ENCODE measurements around the gene UTP18. TPM values are rescaled to one million over a fixed set of nuclear protein-coding genes. Genes with fewer than 3 reads are reported as not detected.
A peak's percentile ranks its signal among the peaks of the same experiment; 100 is the strongest.

UTP18 gene
- total and polyA plus RNA-seq, 2 of the 13 experiments (the other 11 are each of a cell fraction or from before 2014, with no cell fraction given) = 35.2 to 104 TPM

DNA sequence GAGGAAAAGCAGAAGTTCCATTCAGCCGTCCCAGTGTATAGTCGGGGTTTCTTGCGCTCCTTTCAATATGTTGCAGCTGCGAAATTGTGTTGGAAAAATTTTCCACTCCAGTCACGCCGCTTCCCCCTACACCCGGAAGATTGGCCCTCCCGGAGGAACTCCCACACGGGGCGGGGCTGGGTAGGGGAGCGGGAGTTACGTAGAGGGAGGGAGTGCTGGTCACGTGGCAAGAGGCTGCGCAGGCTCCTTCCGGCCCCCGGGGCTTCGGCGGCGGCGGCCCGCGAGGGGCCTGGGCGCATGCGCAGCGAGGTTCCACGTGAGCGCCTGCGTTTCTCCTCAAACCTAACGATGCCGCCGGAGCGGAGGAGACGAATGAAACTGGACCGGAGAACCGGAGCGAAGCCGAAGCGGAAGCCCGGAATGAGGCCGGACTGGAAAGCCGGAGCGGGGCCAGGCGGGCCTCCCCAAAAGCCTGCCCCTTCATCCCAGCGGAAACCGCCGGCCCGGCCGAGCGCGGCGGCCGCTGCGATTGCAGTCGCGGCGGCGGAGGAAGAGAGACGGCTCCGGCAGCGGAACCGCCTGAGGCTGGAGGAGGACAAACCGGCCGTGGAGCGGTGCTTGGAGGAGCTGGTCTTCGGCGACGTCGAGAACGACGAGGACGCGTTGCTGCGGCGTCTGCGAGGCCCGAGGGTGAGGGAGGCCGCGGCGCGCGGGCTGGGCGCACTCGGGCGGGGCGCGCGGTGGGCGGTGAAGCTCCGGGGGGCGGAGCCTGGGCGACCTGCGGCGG, at the start of gene UTP18 (continued):
- TF ChIP-seq, protein P1, sequence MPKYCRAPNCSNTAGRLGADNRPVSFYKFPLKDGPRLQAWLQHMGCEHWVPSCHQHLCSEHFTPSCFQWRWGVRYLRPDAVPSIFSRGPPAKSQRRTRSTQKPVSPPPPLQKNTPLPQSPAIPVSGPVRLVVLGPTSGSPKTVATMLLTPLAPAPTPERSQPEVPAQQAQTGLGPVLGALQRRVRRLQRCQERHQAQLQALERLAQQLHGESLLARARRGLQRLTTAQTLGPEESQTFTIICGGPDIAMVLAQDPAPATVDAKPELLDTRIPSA (CRISPR knock-in tag; IDR thresholded peaks at IDR 0.05; ENCODE audit: borderline replicate concordance) = 0 out of 2 replicates have a peak, but pooled peaks have one; percentile 21
- TF ChIP-seq ZNF614 (CRISPR knock-in tag; IDR thresholded peaks at IDR 0.05; ENCODE audit: borderline replicate concordance) = no peak; the same call in 1 of the 2 replicates
- peak; percentile 48; the same call in 1 of the 2 replicates for TF ChIP-seq ZNF460 (CRISPR knock-in tag; IDR thresholded peaks at IDR 0.05; ENCODE audit: borderline replicate concordance)
- TF ChIP-seq, protein P2, sequence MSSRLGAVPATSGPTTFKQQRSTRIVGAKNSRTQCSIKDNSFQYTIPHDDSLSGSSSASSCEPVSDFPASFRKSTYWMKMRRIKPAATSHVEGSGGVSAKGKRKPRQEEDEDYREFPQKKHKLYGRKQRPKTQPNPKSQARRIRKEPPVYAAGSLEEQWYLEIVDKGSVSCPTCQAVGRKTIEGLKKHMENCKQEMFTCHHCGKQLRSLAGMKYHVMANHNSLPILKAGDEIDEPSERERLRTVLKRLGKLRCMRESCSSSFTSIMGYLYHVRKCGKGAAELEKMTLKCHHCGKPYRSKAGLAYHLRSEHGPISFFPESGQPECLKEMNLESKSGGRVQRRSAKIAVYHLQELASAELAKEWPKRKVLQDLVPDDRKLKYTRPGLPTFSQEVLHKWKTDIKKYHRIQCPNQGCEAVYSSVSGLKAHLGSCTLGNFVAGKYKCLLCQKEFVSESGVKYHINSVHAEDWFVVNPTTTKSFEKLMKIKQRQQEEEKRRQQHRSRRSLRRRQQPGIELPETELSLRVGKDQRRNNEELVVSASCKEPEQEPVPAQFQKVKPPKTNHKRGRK (CRISPR knock-in tag; IDR thresholded peaks at IDR 0.05) = no peak
- TF ChIP-seq SIN3A (IDR thresholded peaks at IDR 0.05; ENCODE audit: borderline replicate concordance, low read depth, low read length) = peak; percentile 61; the same call in 1 of the 2 replicates
- no peak; the same call in 1 of the 2 replicates for TF ChIP-seq ZNF619 (CRISPR knock-in tag; IDR thresholded peaks at IDR 0.05)
- 0 out of 2 replicates have a peak, but pooled peaks have one; percentile 9 for TF ChIP-seq HNF4A (CRISPR knock-in tag; IDR thresholded peaks at IDR 0.05)
- no peak for TF ChIP-seq SKI (IDR thresholded peaks at IDR 0.05; ENCODE audit: partially characterized antibody)
- no peak; the same call in 1 of the 2 replicates for TF ChIP-seq ZNF224 (CRISPR knock-in tag; IDR thresholded peaks at IDR 0.05)
- peak; percentile 40; the same call in 1 of the 2 replicates for TF ChIP-seq ZHX2 (IDR thresholded peaks at IDR 0.05; ENCODE audit: low read depth)
- peak; percentile 87; the same call in 1 of the 2 replicates for TF ChIP-seq ZHX2 (CRISPR knock-in tag; IDR thresholded peaks at IDR 0.05; ENCODE audit: borderline replicate concordance)
- TF ChIP-seq, protein P3, sequence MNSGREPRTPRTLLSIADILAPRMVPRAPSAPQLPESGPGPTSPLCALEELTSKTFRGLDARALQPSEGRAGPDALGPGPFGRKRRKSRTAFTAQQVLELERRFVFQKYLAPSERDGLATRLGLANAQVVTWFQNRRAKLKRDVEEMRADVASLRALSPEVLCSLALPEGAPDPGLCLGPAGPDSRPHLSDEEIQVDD (CRISPR knock-in tag; IDR thresholded peaks at IDR 0.05; ENCODE audit: borderline replicate concordance) = peak; percentile 97
- no peak for TF ChIP-seq CHD4 (IDR thresholded peaks at IDR 0.05; ENCODE audit: borderline replicate concordance, low read length)
- peak; percentile 88 for TF ChIP-seq ATF1 (CRISPR knock-in tag; IDR thresholded peaks at IDR 0.05)
- TF ChIP-seq ZNF350 (CRISPR knock-in tag; IDR thresholded peaks at IDR 0.05; ENCODE audit: borderline replicate concordance, low read depth) = peak; percentile 94; the same call in 1 of the 2 replicates
- TF ChIP-seq, protein P4, sequence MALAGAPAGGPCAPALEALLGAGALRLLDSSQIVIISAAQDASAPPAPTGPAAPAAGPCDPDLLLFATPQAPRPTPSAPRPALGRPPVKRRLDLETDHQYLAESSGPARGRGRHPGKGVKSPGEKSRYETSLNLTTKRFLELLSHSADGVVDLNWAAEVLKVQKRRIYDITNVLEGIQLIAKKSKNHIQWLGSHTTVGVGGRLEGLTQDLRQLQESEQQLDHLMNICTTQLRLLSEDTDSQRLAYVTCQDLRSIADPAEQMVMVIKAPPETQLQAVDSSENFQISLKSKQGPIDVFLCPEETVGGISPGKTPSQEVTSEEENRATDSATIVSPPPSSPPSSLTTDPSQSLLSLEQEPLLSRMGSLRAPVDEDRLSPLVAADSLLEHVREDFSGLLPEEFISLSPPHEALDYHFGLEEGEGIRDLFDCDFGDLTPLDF (CRISPR knock-in tag; IDR thresholded peaks at IDR 0.05) = peak; percentile 85
- peak; percentile 98 for TF ChIP-seq ZSCAN20 (CRISPR knock-in tag; IDR thresholded peaks at IDR 0.05; ENCODE audit: borderline replicate concordance)
- peak; percentile 91 for TF ChIP-seq SALL1 (CRISPR knock-in tag; IDR thresholded peaks at IDR 0.05)
- no peak for TF ChIP-seq TEAD3 (CRISPR knock-in tag; optimal IDR thresholded peaks at IDR 0.05; ENCODE audit: borderline replicate concordance)

Measured in HepG2 (cell line).